GM18861 (cell line): Measurements from ENCODE around the gene SRPX.

Experiments used
- ATAC-seq: cut with Tn5 transposase; IDR thresholded peaks from one replicate; pipeline ENCODE4 v1.9.1; 2021; ENCODE audit not compliant: unreplicated experiment

The SRPX gene

GRCh38 chrX:38220415-38221390 is at the start of gene SRPX:
SRPX (minus strand) TSS chrX:38220871; CDS start chrX:38220792, 79 bp downstream.
- no peak for ATAC-seq

GRCh38 chrX:38268011-38268410 is 47.3 kb upstream of the SRPX start:
- no peak for ATAC-seq

GRCh38 chrX:38262715-38263620 is 42.3 kb upstream of the SRPX start:
- no peak for ATAC-seq

- no peak for ATAC-seq
Observed at GRCh38 chrX:38260231-38260630, 39.6 kb upstream of the SRPX start.

GRCh38 chrX:38256019-38256418 is 35.3 kb upstream of the SRPX start:
- no peak for ATAC-seq

- no peak for ATAC-seq
Observed at GRCh38 chrX:38249965-38250364, 29.3 kb upstream of the SRPX start.

- no peak for ATAC-seq
Observed at GRCh38 chrX:38247051-38247450, 26.4 kb upstream of the SRPX start.

- ATAC-seq = no peak
Observed at GRCh38 chrX:38240541-38240940, 19.9 kb upstream of the SRPX start.

GRCh38 chrX:38236901-38237615 is 16.4 kb upstream of the SRPX start:
- ATAC-seq = no peak

- no peak for ATAC-seq
Observed at GRCh38 chrX:38233891-38234667, 13.4 kb upstream of the SRPX start.

GRCh38 chrX:38232079-38232686 is 11.5 kb upstream of the SRPX start:
- no peak for ATAC-seq

- ATAC-seq = no peak
Observed at GRCh38 chrX:38225093-38225492, 4.4 kb upstream of the SRPX start.

GRCh38 chrX:38224160-38224559 is 3.5 kb upstream of the SRPX start:
- ATAC-seq = no peak

- no peak for ATAC-seq
Observed at GRCh38 chrX:38221391-38221929, 789 bp upstream of the SRPX start.

- ATAC-seq = no peak
Observed at GRCh38 chrX:38220024-38220414, 652 bp downstream of the SRPX start.

- no peak for ATAC-seq
Observed at GRCh38 chrX:38216642-38217041, 4.0 kb downstream of the SRPX start.

- no peak for ATAC-seq
Observed at GRCh38 chrX:38214551-38215531, 5.8 kb downstream of the SRPX start.

- no peak for ATAC-seq
Observed at GRCh38 chrX:38214044-38214443, 6.6 kb downstream of the SRPX start.
